ENCODE results near the gene ECE1.

The ECE1 gene

GRCh38 chr1:21278208-21278859 is 11.9 kb downstream of the ECE1 start:
- no peaks in the 10 kb centered on the region for H3K36me3 Mint-ChIP-seq (ENCODE audit: low read depth)

GRCh38 chr1:21277180-21277579 is 13.1 kb downstream of the ECE1 start:
- peak overlapping the region in 1 of 3 experiments; percentile 22 for H3K4me3 Mint-ChIP-seq
- peaks cover 68% of the 10 kb centered on the region for H3K4me1 Mint-ChIP-seq
- peaks cover 4% of the 10 kb centered on the region for H3K27me3 Mint-ChIP-seq (ENCODE audit: low read depth)
- H3K36me3 Mint-ChIP-seq (ENCODE audit: low read depth): no peaks in the 10 kb centered on the region
- peak overlapping the region; percentile 57 to 69 (median 67) for H3K27ac Mint-ChIP-seq
- TF ChIP-seq CTCF (IDR thresholded peaks at IDR 0.05; ENCODE audit: unreplicated experiment in 3 of 3): no peak
- H3K9me3 Mint-ChIP-seq: no peaks in the 10 kb centered on the region

More at GRCh38 chr1:21278208-21278859, 11.9 kb downstream of the ECE1 start:
- Mint-ChIP-seq H3K4me1 (peaks cover 64% of the 10 kb centered on the region), H3K9me3 (no peaks in the 10 kb centered on the region), H3K4me3 (peak overlapping the region in 1 of 3 experiments; percentile 29), H3K27ac (peak overlapping the region; percentile 42 to 57 (median 48)), H3K27me3 (ENCODE audit: low read depth) (peaks cover 4% of the 10 kb centered on the region)
- TF ChIP-seq CTCF (IDR thresholded peaks at IDR 0.05; ENCODE audit: unreplicated experiment in 3 of 3): no peak

- no peak for TF ChIP-seq CTCF (IDR thresholded peaks at IDR 0.05; ENCODE audit: unreplicated experiment in 3 of 3)
- Mint-ChIP-seq H3K9me3 (no peaks in the 10 kb centered on the region), H3K4me1 (peaks cover 37% of the 10 kb centered on the region), H3K4me3 (no peak overlapping the region), H3K27ac (no peak overlapping the region), H3K36me3 (ENCODE audit: low read depth) (peaks cover 19% of the 10 kb centered on the region), H3K27me3 (ENCODE audit: low read depth) (no peaks in the 10 kb centered on the region)
Observed at GRCh38 chr1:21272540-21272939, 17.7 kb downstream of the ECE1 start.

- Mint-ChIP-seq H3K4me1 (peaks cover 30% of the 10 kb centered on the region), H3K27me3 (ENCODE audit: low read depth) (no peaks in the 10 kb centered on the region), H3K27ac (peak overlapping the region; percentile 20 to 43 (median 21)), H3K36me3 (ENCODE audit: low read depth) (peaks cover 27% of the 10 kb centered on the region), H3K4me3 (no peak overlapping the region), H3K9me3 (no peaks in the 10 kb centered on the region)
- TF ChIP-seq CTCF (IDR thresholded peaks at IDR 0.05; ENCODE audit: unreplicated experiment in 3 of 3): no peak
Observed at GRCh38 chr1:21271550-21271949, 18.7 kb downstream of the ECE1 start.

GRCh38 chr1:21270086-21270689 is 20.1 kb downstream of the ECE1 start:
- TF ChIP-seq CTCF (IDR thresholded peaks at IDR 0.05; ENCODE audit: unreplicated experiment in 3 of 3): peak; percentile 57 to 66 (median 60)
- Mint-ChIP-seq H3K27ac (no peak overlapping the region), H3K27me3 (ENCODE audit: low read depth) (no peaks in the 10 kb centered on the region), H3K4me3 (no peak overlapping the region), H3K9me3 (no peaks in the 10 kb centered on the region), H3K4me1 (peaks cover 19% of the 10 kb centered on the region), H3K36me3 (ENCODE audit: low read depth) (peaks cover 27% of the 10 kb centered on the region)

All from nephron (organoid).